Measurements from ENCODE around the gene DDAH1. TPM values are rescaled to one million over a fixed set of nuclear protein-coding genes. Genes with fewer than 3 reads are reported as not detected.

Gene DDAH1
- total RNA-seq, 1 experiment from 2014 or later: 87.9 TPM

DNA sequence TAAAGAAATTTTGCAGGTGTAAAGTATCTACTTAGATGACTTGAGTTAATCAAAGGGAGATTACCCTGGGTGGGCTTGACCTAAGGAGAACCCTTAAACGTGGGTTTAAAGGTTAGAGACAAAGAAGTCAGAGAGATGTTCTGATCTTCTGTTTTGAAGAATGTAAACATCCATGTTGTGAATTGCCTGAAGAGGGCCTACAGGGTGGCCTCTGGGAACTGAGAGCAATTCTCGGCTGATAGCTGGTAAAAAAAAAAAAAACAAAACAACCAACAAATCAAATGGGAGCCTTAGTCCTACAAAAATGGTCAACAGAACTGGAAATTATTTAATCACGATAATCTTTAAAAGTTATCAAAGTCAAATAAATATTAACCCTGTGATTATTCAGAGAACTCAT, 99.1 kb downstream of the DDAH1 start:
- no peak overlapping the region for H3K27ac Mint-ChIP-seq (ENCODE audit: unreplicated experiment)
- Histone ChIP-seq H3K4me3 (ENCODE audit: low read depth, low read length) (no peak overlapping the region), H3K27me3 (replicated peaks; ENCODE audit: control insufficient read depth, insufficient read depth, low read length) (no peaks in the 10 kb centered on the region), H3K4me1 (no peaks in the 10 kb centered on the region), H3K9me3 (no peaks in the 10 kb centered on the region), H3K36me3 (ENCODE audit: control insufficient read depth, insufficient read depth, low read length) (no peaks in the 10 kb centered on the region)
- H3K27me3 Mint-ChIP-seq (ENCODE audit: insufficient read depth, unreplicated experiment): no peaks in the 10 kb centered on the region
- intact Hi-C loops (cut with micrococcal nuclease; ENCODE audit: unreplicated experiment): no loop called here
- no peaks in the 10 kb centered on the region for H3K36me3 Mint-ChIP-seq (ENCODE audit: insufficient read depth, unreplicated experiment)
- H3K4me3 Mint-ChIP-seq (ENCODE audit: unreplicated experiment): no peak overlapping the region
- BruUV-seq (replicated peaks): no TSS peak
- H3K4me1 Mint-ChIP-seq (ENCODE audit: low read depth, unreplicated experiment): peaks cover 7% of the 10 kb centered on the region
- ChIA-PET CTCF (no interaction called here), POLR2A (interaction anchor here (0.6 kb wide), 1 partner anchor 13 kb away, joined by 3 read pairs; no protein-coding TSS in a partner anchor)
- H3K9me3 Mint-ChIP-seq (ENCODE audit: unreplicated experiment): no peaks in the 10 kb centered on the region
- DNase-seq: no peak
- TF ChIP-seq, protein P1, sequence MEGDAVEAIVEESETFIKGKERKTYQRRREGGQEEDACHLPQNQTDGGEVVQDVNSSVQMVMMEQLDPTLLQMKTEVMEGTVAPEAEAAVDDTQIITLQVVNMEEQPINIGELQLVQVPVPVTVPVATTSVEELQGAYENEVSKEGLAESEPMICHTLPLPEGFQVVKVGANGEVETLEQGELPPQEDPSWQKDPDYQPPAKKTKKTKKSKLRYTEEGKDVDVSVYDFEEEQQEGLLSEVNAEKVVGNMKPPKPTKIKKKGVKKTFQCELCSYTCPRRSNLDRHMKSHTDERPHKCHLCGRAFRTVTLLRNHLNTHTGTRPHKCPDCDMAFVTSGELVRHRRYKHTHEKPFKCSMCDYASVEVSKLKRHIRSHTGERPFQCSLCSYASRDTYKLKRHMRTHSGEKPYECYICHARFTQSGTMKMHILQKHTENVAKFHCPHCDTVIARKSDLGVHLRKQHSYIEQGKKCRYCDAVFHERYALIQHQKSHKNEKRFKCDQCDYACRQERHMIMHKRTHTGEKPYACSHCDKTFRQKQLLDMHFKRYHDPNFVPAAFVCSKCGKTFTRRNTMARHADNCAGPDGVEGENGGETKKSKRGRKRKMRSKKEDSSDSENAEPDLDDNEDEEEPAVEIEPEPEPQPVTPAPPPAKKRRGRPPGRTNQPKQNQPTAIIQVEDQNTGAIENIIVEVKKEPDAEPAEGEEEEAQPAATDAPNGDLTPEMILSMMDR (IDR thresholded peaks at IDR 0.05; ENCODE audit: insufficient read depth in 1 of 2, low read depth in 1 of 2, low read length in 1 of 2, severe bottlenecking in 1 of 2, unreplicated experiment in 1 of 2): no peak

DNA sequence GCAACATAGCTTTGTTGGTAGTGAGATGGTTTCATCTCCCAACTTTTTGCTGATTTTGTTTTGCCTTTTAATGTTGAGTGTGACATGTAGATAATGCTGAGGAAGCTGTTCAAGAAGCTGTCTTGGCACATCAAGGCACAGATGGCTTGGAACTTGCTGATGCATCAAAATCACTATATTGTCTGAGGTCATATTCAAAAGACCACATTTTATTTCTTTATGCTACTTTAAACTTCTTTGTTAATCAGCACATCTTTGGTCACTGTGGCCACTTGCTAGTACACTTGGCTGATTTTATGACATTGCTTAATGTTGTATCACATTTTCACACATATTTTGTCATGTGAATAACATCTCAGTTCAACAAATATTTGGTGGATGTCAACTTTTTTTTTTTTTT, 101.4 kb downstream of the DDAH1 start:
- Histone ChIP-seq H3K36me3 (ENCODE audit: control insufficient read depth, insufficient read depth, low read length) (no peaks in the 10 kb centered on the region), H3K4me1 (no peaks in the 10 kb centered on the region), H3K27me3 (replicated peaks; ENCODE audit: control insufficient read depth, insufficient read depth, low read length) (no peaks in the 10 kb centered on the region), H3K9me3 (no peaks in the 10 kb centered on the region), H3K4me3 (ENCODE audit: low read depth, low read length) (no peak overlapping the region)
- POLR2A ChIA-PET: no interaction called here
- no peaks in the 10 kb centered on the region for H3K36me3 Mint-ChIP-seq (ENCODE audit: insufficient read depth, unreplicated experiment)
- no peak for DNase-seq
- H3K4me3 Mint-ChIP-seq (ENCODE audit: unreplicated experiment): no peak overlapping the region
- H3K4me1 Mint-ChIP-seq (ENCODE audit: low read depth, unreplicated experiment): no peaks in the 10 kb centered on the region
- CTCF ChIA-PET: no interaction called here
- H3K27me3 Mint-ChIP-seq (ENCODE audit: insufficient read depth, unreplicated experiment): no peaks in the 10 kb centered on the region
- H3K27ac Mint-ChIP-seq (ENCODE audit: unreplicated experiment): no peak overlapping the region
- TF ChIP-seq, protein P1 (IDR thresholded peaks at IDR 0.05; ENCODE audit: insufficient read depth in 1 of 2, low read depth in 1 of 2, low read length in 1 of 2, severe bottlenecking in 1 of 2, unreplicated experiment in 1 of 2): no peak
- intact Hi-C loops (cut with micrococcal nuclease; ENCODE audit: unreplicated experiment): no loop called here
- BruUV-seq (replicated peaks): no TSS peak
- no peaks in the 10 kb centered on the region for H3K9me3 Mint-ChIP-seq (ENCODE audit: unreplicated experiment)

DNA sequence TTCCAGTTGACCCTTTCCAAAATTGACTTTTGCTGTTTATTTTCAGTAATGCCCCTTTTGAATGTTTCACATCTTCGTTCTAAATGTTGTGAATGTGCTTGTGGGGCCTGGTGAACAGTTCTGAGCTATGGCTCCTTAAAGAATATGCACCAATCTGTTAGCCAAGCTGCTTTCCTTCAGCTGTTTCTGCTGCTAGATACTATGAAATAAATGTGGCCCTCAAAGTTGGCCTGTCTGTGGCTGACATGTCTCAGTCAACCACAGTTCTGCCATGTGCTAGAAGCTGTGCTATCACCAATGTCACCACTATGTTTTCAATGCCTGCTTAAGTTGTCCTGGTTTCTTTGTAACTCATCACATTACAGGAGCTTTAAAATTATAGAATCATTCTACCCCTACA, 101.9 kb downstream of the DDAH1 start:
- Mint-ChIP-seq H3K4me3 (ENCODE audit: unreplicated experiment) (no peak overlapping the region), H3K27me3 (ENCODE audit: insufficient read depth, unreplicated experiment) (no peaks in the 10 kb centered on the region), H3K36me3 (ENCODE audit: insufficient read depth, unreplicated experiment) (no peaks in the 10 kb centered on the region), H3K9me3 (ENCODE audit: unreplicated experiment) (no peaks in the 10 kb centered on the region), H3K27ac (ENCODE audit: unreplicated experiment) (no peak overlapping the region), H3K4me1 (ENCODE audit: low read depth, unreplicated experiment) (no peaks in the 10 kb centered on the region)
- Histone ChIP-seq H3K27me3 (replicated peaks; ENCODE audit: control insufficient read depth, insufficient read depth, low read length) (no peaks in the 10 kb centered on the region), H3K4me1 (no peaks in the 10 kb centered on the region), H3K4me3 (ENCODE audit: low read depth, low read length) (no peak overlapping the region), H3K9me3 (no peaks in the 10 kb centered on the region), H3K36me3 (ENCODE audit: control insufficient read depth, insufficient read depth, low read length) (no peaks in the 10 kb centered on the region)
- no peak for DNase-seq
- TF ChIP-seq, protein P1 (IDR thresholded peaks at IDR 0.05; ENCODE audit: insufficient read depth in 1 of 2, low read depth in 1 of 2, low read length in 1 of 2, severe bottlenecking in 1 of 2, unreplicated experiment in 1 of 2): no peak
- CTCF ChIA-PET: no interaction called here
- BruUV-seq (replicated peaks): no TSS peak
- intact Hi-C loops (cut with micrococcal nuclease; ENCODE audit: unreplicated experiment): no loop called here
- POLR2A ChIA-PET: no interaction called here

Data from Caco-2 (cell line).